Measurements from ENCODE around the gene AMIGO1.

Gene AMIGO1

DNA sequence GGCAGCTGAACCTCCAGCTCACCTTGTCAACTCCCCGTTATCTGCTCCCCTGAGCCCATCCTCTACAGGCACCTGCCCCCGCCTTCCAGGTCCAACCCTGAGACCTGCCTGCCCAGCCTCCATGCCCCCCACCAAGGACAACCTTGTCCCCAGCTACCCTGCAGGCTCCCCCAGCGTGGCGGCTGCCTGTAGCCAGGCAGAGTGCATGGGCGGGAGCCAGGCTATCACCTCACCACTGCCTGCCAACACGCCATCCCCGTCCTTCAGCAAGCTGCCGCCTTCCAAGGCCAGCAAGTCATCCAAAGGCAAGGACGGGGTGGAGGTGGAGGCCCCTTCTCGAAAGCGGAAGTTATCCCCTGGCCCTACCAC lies 18.6 kb downstream of the AMIGO1 start:
- in situ Hi-C loops (cut with MboI; ENCODE audit: low pct_unique_long_range_greater_than_20kb, low sequenced_read_pairs) = no loop called here
- no peak for DNase-seq

DNA sequence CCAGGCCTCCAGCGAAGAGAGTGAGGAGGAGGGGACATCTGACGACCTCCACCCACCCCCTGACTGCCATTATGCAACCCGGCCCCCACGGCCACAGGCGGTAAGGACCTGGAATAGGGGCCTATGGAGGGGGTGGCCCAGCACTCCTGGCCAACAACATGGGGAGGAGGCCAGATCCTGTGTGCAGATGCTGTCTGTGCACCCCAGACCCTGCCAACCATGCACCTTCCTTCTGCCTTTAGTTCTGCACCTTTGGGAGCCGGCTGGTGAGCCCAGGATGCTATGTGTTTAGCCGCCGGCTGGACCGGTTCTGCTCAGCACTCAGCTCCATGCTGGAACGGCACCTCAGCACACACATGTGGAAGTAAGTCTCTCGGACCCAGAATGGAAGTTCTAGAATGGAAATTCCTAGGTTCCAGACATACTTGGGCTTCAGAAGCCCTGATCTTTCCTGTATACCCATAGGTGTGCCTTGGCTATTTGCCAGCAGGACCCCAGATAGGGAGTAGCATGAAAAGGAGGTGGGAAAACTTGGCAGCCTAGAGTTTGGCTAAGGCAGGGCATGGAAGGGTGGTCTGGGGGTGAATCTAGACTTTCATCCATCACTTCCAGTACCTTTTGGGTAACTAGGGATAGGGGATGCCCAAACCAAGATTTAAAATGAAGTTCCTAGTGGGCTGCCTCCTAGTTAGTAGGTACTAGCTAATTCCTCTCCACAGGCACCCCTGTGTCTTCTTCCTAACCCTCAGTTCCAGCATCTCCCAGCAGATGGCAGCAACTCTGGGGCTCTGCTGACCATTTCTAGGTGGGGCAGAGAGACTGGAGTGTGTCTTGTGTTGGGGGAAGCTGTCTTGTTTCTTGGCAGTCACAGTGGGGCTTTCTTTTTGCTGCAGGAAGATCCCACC lies 19.2 kb downstream of the AMIGO1 start:
- in situ Hi-C loops (cut with MboI; ENCODE audit: low pct_unique_long_range_greater_than_20kb, low sequenced_read_pairs) = no loop called here
- DNase-seq = peak; percentile 69

DNA sequence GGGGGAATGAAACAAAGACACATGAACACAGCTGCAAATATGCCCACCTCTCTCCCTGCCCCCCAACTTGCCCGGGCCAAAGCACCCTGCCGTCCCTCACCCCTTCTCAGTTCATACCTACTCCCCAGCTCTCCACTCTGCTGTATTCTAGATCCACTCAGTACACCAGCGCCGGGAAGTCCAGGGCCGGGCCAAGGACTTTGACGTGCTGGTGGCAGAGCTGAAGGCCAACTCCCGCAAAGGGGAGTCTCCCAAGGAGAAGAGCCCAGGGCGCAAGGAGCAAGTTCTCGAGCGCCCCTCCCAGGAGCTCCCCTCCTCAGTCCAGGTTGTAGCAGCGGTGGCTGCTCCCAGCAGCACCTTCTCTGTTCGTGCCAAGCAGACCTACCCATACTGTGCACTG lies 20.8 kb downstream of the AMIGO1 start:
- DNase-seq = no peak
- in situ Hi-C loops (cut with MboI; ENCODE audit: low pct_unique_long_range_greater_than_20kb, low sequenced_read_pairs) = no loop called here

DNA sequence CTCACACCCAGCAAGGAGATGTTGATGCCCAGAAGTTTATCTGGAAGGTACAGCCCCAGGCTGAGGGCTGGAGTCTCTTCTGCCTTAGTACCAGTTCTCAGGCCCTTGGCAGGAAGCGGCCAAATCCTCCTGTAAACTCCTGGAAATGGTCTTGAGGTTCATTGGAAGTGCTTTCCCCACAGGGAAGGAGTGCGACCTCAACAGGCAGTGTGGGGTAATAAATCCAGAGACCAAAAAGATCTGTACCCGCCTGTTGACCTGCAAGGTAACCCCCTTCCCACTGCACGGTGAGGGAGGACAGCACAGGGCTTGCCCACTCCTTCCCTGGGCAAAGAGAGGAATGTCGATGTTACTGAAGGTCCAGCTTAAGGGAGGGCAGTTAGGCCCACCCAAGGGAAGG lies 21.3 kb downstream of the AMIGO1 start:
- in situ Hi-C loops (cut with MboI; ENCODE audit: low pct_unique_long_range_greater_than_20kb, low sequenced_read_pairs) = no loop called here
- DNase-seq = no peak

DNA sequence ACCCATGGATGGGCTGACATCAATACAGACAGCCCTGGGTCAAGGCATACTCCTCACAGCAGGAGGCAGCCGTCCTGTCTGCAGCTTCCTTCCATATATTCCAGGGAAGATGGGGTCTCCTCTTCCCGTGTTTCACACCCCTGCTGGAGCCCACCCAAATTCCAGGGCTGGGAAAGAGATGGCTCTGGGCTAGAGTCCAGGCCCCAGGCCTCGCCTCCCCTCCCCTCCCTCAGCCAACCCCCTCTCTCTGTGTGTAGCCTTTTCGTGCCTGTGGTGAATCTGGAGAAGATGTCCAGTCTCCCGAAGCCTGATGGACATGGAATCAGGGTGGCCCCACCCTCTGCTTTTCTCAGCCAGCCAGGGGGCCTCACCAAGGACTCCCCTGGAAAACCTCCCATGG lies 22.3 kb downstream of the AMIGO1 start:
- in situ Hi-C loops (cut with MboI; ENCODE audit: low pct_unique_long_range_greater_than_20kb, low sequenced_read_pairs) = no loop called here
- DNase-seq = no peak

DNA sequence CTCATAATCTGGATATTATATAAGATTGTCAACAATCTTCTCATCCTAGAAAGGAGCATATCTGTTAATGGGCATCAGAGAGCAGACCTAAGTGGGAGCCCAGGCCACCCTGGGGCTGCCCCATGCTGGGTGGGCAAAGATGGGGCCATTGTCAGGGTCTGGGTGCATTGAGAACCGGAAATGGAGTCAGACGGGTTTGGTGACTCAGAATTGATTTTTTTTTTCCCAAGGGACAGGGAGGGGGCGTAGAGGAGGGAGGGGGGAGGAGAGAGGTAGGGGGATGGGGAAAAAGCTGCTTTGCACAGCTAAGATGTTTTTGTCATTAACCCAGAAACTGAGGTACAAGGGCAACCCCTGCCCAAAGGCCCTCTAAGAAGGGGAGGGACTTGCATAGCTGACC lies 24.5 kb downstream of the AMIGO1 start:
- no peak for DNase-seq
- in situ Hi-C loops (cut with MboI; ENCODE audit: low pct_unique_long_range_greater_than_20kb, low sequenced_read_pairs) = no loop called here

DNA sequence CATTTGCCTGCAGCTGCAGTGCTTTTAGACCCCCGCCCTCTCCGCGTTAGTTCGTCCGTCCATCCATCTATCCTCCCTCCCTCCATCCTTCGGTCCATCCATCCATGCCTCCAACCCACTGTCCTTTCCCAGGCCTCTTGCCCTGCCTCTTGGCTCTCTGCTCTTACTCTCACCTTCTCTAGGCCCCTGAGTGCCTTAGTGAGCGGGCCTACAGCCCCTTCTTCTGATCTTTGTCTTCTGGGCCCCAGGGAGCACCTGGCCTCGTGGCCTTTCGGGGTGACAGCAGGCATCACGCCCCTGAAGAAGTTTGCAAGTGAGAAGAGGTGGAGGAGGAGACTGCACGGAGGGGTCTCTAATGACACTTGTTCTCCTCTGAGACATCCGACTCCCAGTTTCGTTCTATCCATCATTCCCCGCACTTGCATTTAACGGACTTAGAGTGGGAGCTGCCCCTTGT lies 25.0 kb downstream of the AMIGO1 start:
- in situ Hi-C loops (cut with MboI; ENCODE audit: low pct_unique_long_range_greater_than_20kb, low sequenced_read_pairs) = no loop called here
- DNase-seq = no peak

DNA sequence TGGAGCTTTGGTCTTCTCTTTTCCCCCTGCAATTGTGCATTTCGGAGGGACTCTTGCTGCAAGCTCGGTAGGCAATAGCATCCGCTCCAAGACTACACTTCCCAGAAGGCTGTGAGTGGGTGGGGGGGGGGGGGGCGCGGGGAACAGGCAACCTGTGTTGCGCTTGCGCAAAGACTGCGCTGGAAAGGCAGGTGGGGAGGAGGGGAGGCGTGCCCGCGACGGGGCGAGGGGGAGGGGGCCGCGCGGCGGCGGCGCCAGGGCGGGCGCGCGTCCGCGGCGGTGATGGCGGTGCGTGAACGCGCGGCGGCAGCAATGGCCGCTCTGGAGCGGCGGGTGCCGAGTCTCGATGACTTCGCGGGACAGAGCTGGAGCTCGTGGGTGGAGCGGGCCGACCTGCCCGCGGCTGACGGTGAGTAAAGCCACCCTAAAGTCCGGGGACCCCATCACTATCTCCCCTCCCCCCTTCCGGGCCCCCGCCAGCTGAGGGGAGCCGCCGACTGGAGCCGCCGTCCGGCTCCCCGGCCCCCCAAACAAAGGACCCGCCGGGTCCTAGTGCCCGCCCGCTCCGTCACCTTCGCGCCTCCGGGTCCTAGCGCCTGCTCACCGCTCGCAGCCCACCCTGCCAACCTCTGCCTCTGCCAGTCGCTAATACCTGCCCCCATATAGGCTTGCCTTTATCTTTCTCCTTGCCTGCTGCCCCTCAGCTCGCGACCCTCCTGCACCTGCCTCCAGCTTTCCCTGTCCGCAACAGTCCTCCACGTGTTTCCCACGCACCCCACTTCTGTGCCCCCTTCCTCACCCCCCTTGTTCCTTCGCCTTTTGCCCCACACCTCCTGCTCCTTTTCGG lies 25.6 kb downstream of the AMIGO1 start, which contains the start of gene ATXN7L2:
ATXN7L2 (plus strand) TSS at position 234 of the 847 bp plus-strand sequence; CDS start at position 283, 49 bp downstream.
- peak; percentile 73 for DNase-seq
- in situ Hi-C loops (cut with MboI; ENCODE audit: low pct_unique_long_range_greater_than_20kb, low sequenced_read_pairs) = no loop called here

DNA sequence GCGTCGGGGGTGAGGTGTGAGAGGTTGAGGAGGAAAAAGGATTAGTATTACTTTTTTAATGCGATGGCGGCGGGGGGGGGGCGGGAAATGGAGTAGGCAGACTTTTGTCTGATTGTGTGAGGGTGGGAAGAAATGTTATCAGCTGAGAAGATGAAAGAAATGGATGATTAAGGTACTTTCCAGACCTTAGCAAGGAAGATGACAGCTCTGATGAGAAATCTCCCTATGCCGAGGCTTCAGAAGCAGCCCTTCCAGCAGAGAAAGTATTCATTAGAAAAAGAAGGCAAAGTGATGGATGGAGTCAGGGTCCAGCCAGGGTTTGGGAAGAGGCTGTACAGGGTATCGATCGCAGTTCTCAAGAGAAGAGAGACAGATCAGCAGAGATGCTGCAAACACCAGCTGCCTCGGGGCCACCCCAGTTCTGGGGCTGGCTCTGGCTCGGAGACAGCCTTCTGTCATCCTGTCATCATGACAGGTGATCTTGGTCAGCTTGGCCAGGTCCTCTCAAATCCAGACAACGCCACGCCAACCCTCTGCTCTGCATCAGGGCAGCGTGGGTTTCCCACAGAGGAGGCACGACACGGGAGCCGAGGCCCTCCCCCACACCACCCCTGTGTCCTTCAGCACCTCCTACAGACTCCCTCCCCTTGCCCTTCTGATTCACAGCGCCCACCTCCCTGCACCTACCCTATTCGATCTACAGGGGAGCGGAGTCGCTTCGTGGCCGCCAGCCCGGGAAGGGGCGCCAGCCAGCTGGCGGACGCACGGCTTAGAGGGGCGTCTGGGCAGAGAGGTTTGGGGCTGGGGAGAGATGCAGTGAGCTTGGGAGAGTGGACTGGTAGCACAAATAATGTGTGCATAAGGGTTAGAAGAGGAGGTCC lies 26.5 kb downstream of the AMIGO1 start:
- DNase-seq = peak; percentile 67
- in situ Hi-C loops (cut with MboI; ENCODE audit: low pct_unique_long_range_greater_than_20kb, low sequenced_read_pairs) = no loop called here

DNA sequence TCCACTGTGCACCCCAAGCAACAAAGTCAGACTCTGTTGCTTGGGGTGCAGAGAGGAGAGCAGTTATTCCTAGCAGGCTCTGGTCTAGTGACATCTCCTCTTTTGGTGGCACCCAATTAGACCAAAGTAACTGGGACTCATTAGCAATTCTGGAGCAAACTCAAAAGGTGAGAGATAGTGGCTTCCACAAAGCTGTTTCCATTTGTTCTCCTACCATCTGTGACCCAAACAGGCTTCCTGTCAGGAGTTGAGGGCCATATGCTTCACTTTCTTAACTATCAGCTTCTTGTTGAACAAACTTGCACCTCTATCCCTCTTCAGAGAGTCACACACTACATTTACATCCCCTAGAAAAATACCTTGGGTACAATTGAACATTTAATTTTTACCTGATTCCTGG lies 27.3 kb downstream of the AMIGO1 start:
- in situ Hi-C loops (cut with MboI; ENCODE audit: low pct_unique_long_range_greater_than_20kb, low sequenced_read_pairs) = no loop called here
- no peak for DNase-seq

DNA sequence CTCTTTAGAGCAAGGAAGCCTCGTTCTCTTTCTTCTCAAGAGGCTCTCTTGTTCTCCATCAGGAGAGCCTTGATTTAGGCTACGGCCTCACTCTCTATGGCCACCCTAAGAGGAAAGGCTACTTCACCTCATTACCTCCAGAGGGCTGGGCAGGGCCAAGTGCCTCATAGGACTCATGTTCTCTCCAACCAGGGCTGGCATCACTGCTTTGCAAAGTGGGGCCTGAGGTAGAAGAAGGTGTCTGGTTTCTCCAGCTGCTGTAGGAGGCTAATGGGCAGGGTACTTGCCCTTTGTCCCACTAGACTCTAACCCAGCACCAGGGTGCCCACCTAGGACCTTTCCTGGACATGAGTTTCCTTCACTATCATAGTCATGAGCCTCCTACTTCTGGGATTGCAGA lies 27.9 kb downstream of the AMIGO1 start:
- no peak for DNase-seq
- in situ Hi-C loops (cut with MboI; ENCODE audit: low pct_unique_long_range_greater_than_20kb, low sequenced_read_pairs) = no loop called here

DNA sequence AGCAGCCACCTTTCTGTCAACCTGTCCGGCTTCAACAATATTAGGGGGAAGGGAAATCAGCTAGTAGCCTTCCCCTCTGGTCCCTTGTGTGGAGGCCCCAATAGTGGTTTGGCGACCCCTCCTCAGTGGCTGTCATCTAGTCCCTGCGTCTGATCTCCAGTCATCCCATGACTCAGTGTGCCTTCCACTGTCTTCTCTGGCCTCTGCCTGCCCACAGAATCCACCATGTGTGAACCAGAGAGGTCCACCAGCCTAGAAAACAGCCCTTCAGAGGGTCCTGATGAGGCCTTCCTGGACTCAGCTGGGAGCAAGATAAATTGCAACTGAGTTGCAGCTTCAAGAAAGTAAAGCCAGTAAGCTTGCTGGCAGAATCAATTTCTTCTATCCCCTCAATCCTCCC lies 29.6 kb downstream of the AMIGO1 start:
- DNase-seq = no peak
- in situ Hi-C loops (cut with MboI; ENCODE audit: low pct_unique_long_range_greater_than_20kb, low sequenced_read_pairs) = no loop called here

DNA sequence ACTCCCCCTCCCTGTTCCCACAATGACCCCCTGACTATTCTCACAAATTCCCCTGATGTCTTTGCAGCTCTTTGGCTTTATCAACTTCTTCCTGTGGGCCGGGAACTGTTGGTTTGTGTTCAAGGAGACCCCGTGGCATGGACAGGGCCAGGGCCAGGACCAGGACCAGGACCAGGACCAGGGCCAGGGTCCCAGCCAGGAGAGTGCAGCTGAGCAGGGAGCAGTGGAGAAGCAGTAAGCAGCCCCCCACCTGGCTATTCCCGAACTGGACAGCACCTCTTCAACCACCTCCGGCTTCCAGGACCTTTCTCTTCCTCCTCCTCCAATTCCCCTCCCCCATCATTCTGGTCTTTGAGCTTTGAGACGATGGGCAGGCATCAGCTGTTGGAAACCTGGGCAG lies 30.2 kb downstream of the AMIGO1 start:
- in situ Hi-C loops (cut with MboI; ENCODE audit: low pct_unique_long_range_greater_than_20kb, low sequenced_read_pairs) = no loop called here

DNA sequence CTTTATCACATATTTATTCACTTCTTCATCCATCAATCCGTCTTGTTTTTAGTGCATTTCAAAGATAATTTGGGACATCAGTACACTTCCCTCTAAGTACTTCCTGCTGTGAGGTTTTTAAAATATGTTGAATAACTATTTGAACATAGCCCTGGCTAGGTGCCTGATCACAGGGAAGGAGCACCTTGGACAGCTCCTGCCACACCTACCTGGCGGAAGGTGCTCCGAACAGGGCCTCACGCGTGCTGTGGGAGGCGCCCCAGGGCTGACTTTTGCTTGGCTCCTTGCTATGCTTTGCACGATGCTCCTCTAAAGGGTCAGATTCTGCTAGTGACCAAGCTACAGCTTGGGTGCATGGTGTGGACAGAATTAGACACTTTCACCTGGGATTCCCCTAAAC lies 30.7 kb downstream of the AMIGO1 start:
- peak; percentile 28 for DNase-seq

More for the DNA sequence above, 30.2 kb downstream of the AMIGO1 start:
- no peak for DNase-seq

DNA sequence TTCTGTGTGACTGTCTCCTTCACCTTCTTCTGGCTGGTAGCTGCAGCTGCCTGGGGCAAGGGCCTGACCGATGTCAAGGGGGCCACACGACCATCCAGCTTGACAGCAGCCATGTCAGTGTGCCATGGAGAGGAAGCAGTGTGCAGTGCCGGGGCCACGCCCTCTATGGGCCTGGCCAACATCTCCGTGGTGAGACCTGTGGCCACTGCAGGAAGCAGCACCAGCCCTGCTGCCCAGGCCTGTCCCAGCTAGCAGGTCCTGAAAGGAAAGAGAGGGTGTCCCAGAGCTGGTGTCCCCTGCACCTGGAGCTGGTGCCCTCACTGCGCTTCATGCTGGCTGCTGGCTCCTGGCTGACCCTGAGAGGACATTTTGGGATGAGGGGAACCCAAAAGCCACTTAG lies 31.7 kb downstream of the AMIGO1 start:
- in situ Hi-C loops (cut with MboI; ENCODE audit: low pct_unique_long_range_greater_than_20kb, low sequenced_read_pairs) = no loop called here
- peak; percentile 41 for DNase-seq

More for the DNA sequence above, 30.7 kb downstream of the AMIGO1 start:
- in situ Hi-C loops (cut with MboI; ENCODE audit: low pct_unique_long_range_greater_than_20kb, low sequenced_read_pairs) = no loop called here

DNA sequence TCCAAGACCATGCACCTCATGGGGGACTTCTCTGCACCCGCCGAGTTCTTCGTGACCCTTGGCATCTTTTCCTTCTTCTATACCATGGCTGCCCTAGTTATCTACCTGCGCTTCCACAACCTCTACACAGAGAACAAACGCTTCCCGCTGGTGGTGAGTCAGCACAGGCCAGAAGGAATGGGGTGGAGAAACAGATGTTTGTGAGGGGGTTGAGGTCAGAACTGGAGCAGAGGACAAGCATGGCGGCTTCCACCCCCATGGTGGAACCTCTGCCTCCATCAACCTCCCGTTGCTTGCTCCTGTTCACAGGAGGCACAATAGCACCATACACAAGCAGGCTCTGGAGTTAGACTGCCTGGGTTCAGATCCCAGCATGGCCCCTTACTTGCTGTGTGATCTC lies 32.7 kb downstream of the AMIGO1 start:
- DNase-seq = no peak
- in situ Hi-C loops (cut with MboI; ENCODE audit: low pct_unique_long_range_greater_than_20kb, low sequenced_read_pairs) = no loop called here

DNA sequence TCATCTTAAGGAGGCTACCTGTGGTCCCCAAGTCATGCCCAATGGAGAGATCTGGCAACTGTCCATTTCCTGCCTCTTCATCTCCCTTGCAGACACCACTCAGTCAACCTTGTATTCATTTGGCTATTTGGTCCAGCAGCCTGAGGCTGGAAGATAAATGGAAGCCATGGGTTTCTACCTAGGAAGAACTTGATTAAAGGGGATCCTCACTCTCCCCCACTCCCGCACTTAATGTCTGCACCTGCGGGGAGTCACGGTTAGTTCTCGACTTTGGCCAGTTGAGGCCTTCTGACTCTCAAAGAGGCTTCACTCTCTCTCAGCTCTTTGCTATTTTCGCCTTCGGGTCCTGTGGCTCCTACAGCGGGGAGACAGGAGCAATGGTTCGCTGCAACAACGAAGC lies 34.3 kb downstream of the AMIGO1 start:
- in situ Hi-C loops (cut with MboI; ENCODE audit: low pct_unique_long_range_greater_than_20kb, low sequenced_read_pairs) = no loop called here

DNA sequence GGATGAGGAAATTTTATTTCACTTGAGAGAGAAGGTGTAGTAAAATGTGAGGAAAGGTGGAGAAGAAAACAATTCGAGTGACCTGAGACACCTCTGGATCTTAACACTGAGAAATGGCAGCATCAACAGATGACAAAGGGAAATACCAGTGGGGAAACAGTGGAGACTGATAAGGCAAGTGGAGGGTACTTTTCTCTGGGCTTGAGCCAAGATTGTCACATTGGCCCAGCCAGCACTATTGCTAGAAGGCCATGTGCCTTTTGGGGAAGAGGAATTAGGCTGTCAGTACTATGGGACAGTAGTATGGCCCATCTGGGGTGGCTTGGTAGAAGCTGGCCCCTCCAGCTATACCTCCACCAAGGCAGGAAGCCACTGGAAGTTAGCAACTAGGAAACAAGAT lies 34.8 kb downstream of the AMIGO1 start:
- DNase-seq = no peak
- in situ Hi-C loops (cut with MboI; ENCODE audit: low pct_unique_long_range_greater_than_20kb, low sequenced_read_pairs) = no loop called here

More for the DNA sequence above, 34.3 kb downstream of the AMIGO1 start:
- no peak for DNase-seq
